ENCODE measurements around the gene ZNF827.

The ZNF827 gene

GRCh38 chr4:145799223-145799622 lies 139.4 kb downstream of the ZNF827 start:
- no peak for TF ChIP-seq CTCF (IDR thresholded peaks at IDR 0.05)

GRCh38 chr4:145797278-145797677 lies 141.3 kb downstream of the ZNF827 start:
- TF ChIP-seq CTCF (IDR thresholded peaks at IDR 0.05), result no peak

- TF ChIP-seq CTCF (IDR thresholded peaks at IDR 0.05), result no peak
Measured at GRCh38 chr4:145796346-145796745, 142.3 kb downstream of the ZNF827 start.

- no peak for TF ChIP-seq CTCF (IDR thresholded peaks at IDR 0.05)
Measured at GRCh38 chr4:145795521-145795920, 143.1 kb downstream of the ZNF827 start.

- TF ChIP-seq CTCF (IDR thresholded peaks at IDR 0.05), result no peak
Measured at GRCh38 chr4:145792429-145792828, 146.2 kb downstream of the ZNF827 start.

- no peak for TF ChIP-seq CTCF (IDR thresholded peaks at IDR 0.05)
Measured at GRCh38 chr4:145791988-145792387, 146.6 kb downstream of the ZNF827 start.

GRCh38 chr4:145788755-145789154 lies 149.9 kb downstream of the ZNF827 start:
- no peak for TF ChIP-seq CTCF (IDR thresholded peaks at IDR 0.05)

GRCh38 chr4:145786830-145787229 lies 151.8 kb downstream of the ZNF827 start:
- TF ChIP-seq CTCF (IDR thresholded peaks at IDR 0.05), result no peak
